ENCODE measurements around the gene VARS1. TPM values are rescaled to one million over a fixed set of nuclear protein-coding genes. Genes with fewer than 3 reads are reported as not detected.

VARS1 gene
- total RNA-seq, 4 donors from 2014 or later = 39.2 to 53.9 (median 46.9) TPM

GRCh38 chr6:31768363-31769257, 26.9 kb downstream of the VARS1 start:
- TF ChIP-seq CTCF (IDR thresholded peaks at IDR 0.05) (no peak), POLR2A (IDR thresholded peaks at IDR 0.05) (no peak)
- no peak overlapping the region for H3K4me3 ChIP-seq (ENCODE audit: low read depth, poor library complexity, severe bottlenecking)
- DNase-seq (ENCODE audit: low spot score in 2 of 2) = no peak
- intact Hi-C loops (cut with DNase I; ENCODE audit: low total_unique reads) = loop anchor here (5.0 kb wide), 2 partner anchors 81 to 1454 kb away; no protein-coding TSS in a partner anchor
- WGBS, 2 donors = 89 to 91% methylated on average over 18 of the region's 18 CpGs

GRCh38 chr6:31767096-31767645, 28.4 kb downstream of the VARS1 start:
- no peak for DNase-seq (ENCODE audit: low spot score in 2 of 2)
- intact Hi-C loops (cut with DNase I; ENCODE audit: low total_unique reads) = loop anchor here (5.0 kb wide), 2 partner anchors 80 to 1455 kb away; no protein-coding TSS in a partner anchor
- TF ChIP-seq CTCF (IDR thresholded peaks at IDR 0.05) = no peak
- TF ChIP-seq POLR2A (IDR thresholded peaks at IDR 0.05) = no peak
- 77 to 85% methylated on average over 6 of the region's 6 CpGs for WGBS, 2 donors
- H3K4me3 ChIP-seq (ENCODE audit: low read depth, poor library complexity, severe bottlenecking) = no peak overlapping the region

GRCh38 chr6:31765910-31766794, 29.4 kb downstream of the VARS1 start:
- 64 to 68% methylated on average over 39 to 42 of the region's 42 CpGs for WGBS, 2 donors

GRCh38 chr6:31765559-31765909, 30.0 kb downstream of the VARS1 start:
- no peak overlapping the region for H3K4me3 ChIP-seq (ENCODE audit: low read depth, poor library complexity, severe bottlenecking)
- 86 to 90% methylated on average over 9 of the region's 9 CpGs for WGBS, 2 donors
- DNase-seq (ENCODE audit: low spot score in 2 of 2) = no peak
- TF ChIP-seq CTCF (IDR thresholded peaks at IDR 0.05) (no peak), POLR2A (IDR thresholded peaks at IDR 0.05) (no peak)
- intact Hi-C loops (cut with DNase I; ENCODE audit: low total_unique reads) = loop anchor here (5.0 kb wide), 2 partner anchors 78 to 1457 kb away; no protein-coding TSS in a partner anchor

More at GRCh38 chr6:31765910-31766794, 29.4 kb downstream of the VARS1 start:
- no peak for DNase-seq (ENCODE audit: low spot score in 2 of 2)
- no peak overlapping the region for H3K4me3 ChIP-seq (ENCODE audit: low read depth, poor library complexity, severe bottlenecking)
- intact Hi-C loops (cut with DNase I; ENCODE audit: low total_unique reads) = loop anchor here (5.0 kb wide), 2 partner anchors 79 to 1456 kb away; no protein-coding TSS in a partner anchor
- TF ChIP-seq CTCF (IDR thresholded peaks at IDR 0.05) (no peak), POLR2A (IDR thresholded peaks at IDR 0.05) (no peak)

- TF ChIP-seq POLR2A (IDR thresholded peaks at IDR 0.05) (no peak), CTCF (IDR thresholded peaks at IDR 0.05) (no peak)
- 67 to 74% methylated on average over 4 of the region's 4 CpGs for WGBS, 2 donors
- no peak for DNase-seq (ENCODE audit: low spot score in 2 of 2)
Observed at GRCh38 chr6:31764198-31764597, 31.4 kb downstream of the VARS1 start.

More at GRCh38 chr6:31764198-31764597, 31.4 kb downstream of the VARS1 start:
- intact Hi-C loops (cut with DNase I; ENCODE audit: low total_unique reads) = no loop called here
- no peak overlapping the region for H3K4me3 ChIP-seq (ENCODE audit: low read depth, poor library complexity, severe bottlenecking)

Data from lower leg skin (tissue), 4 donors.